GM12891 (cell line): ENCODE results near the gene ARRB2.
A peak's percentile ranks its signal among the peaks of the same experiment; 100 is the strongest.

Experiments
- DNase-seq: peaks from one replicate; pipeline ENCODE4 v3.0.0; 2011; ENCODE audit warnings: low spot score; ENCODE audit not compliant: insufficient read length
- FAIRE-seq: peaks from 2 replicates; lab custom pipeline; 2011; peaks lifted over from hg19 to GRCh38; lab: Jason Lieb, UNC
- PAX5 ChIP-seq: IDR thresholded peaks from 2 replicates; pipeline ENCODE4 v1.6.1; 2011; ENCODE audit warnings: low read length, moderate library complexity, mild to moderate bottlenecking; ENCODE audit not compliant: insufficient read depth, severe bottlenecking
- POLR2A ChIP-seq: IDR thresholded peaks from 2 replicates; pipeline ENCODE4 v1.6.1; 2011; ENCODE audit warnings: low read depth, low read length, control low read depth
- POLR2AphosphoS5 ChIP-seq: IDR thresholded peaks from 2 replicates; pipeline ENCODE4 v1.6.1; 2011; ENCODE audit warnings: low read depth, low read length, control low read depth
- POU2F2 ChIP-seq: IDR thresholded peaks from 2 replicates; pipeline ENCODE4 v1.6.1; 2011; ENCODE audit warnings: low read depth, mild to moderate bottlenecking, control low read depth, low read length, moderate library complexity
- SPI1 ChIP-seq: IDR thresholded peaks from 2 replicates; pipeline ENCODE4 v1.6.1; 2011; ENCODE audit warnings: low read depth, low read length, control low read depth
- TAF1 ChIP-seq: IDR thresholded peaks from 2 replicates; pipeline ENCODE4 v1.6.1; 2011; ENCODE audit warnings: low read depth, low read length, control low read depth

ARRB2 gene

DNA sequence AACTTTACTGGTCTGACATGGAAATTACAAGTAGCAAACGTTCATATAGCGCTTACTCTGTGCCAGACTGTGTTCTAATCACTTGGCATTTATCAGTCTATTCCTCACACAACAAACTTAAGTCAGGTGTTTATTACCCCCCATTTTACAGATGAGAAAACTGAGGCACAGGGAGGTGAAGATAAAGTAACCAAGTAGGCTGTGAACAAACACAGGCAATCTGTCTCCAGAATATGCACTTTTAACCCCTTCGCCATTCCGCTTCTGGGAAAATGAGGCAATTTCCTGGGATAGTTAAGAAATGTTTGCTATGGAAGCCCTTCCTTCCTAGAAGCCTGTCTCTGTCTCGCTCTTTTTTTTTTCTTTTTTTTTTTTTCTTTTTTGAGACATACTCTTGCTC, 41.5 kb downstream of the ARRB2 start:
- FAIRE-seq, result no peak
- TF ChIP-seq POU2F2, result no peak
- no peak for DNase-seq

- TF ChIP-seq POLR2A (no peak), TAF1 (no peak), POU2F2 (no peak), PAX5 (no peak), SPI1 (no peak), POLR2AphosphoS5 (no peak)
- DNase-seq (no peak), FAIRE-seq (no peak)
These were observed 43.0 kb downstream of the ARRB2 start for GRCh38 chr17:4753392-4753791.

- FAIRE-seq (no peak), DNase-seq (no peak)
- no peak for TF ChIP-seq SPI1
These were observed 49.4 kb downstream of the ARRB2 start for GRCh38 chr17:4759776-4760236.

DNA sequence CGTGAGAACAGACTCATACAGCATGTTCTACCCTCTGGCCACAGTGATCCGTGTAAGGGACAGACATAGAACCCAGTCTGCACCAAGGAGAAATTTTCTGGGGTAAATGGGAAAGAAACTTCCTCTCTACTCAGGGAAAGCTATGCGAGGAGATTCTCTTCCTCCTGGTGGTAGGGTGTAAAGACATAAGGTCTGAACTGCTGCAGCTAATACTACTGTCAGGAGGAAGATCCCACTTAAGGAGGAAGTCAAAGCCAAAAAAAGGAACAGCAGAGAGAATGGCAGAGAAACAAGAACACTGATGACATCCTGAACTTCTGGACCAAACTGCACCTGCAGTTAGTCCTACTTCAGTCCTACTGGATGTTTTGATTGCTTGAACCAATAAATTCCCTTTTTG, 54.2 kb downstream of the ARRB2 start:
- DNase-seq (no peak), FAIRE-seq (no peak)
- TF ChIP-seq TAF1, result no peak
- 0 out of 2 replicates have a peak, but pooled peaks have one; percentile 16 for TF ChIP-seq SPI1
- no peak for TF ChIP-seq POLR2AphosphoS5
- no peak for TF ChIP-seq PAX5

DNA sequence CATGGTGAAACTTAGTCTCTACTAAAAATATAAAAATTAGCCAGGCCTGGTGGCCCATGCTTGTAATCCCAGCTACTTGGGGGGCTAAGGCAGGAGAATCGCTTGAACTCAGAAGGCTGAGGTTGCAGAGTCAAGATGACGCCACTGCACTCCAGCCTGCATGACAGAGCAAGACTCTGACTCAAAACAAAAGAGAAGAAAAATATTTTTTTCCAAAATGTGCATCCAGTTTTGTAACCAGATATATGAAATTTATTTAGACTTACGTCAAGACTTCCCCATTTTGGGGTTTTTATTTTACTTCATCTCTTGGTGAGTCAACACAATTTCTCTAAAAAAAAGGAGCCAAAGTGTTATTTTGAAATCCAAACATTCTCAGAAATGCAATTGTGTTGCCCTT, 55.8 kb downstream of the ARRB2 start:
- FAIRE-seq (no peak), DNase-seq (no peak)
- TF ChIP-seq SPI1 (no peak), POU2F2 (no peak), PAX5 (no peak), TAF1 (no peak), POLR2A (no peak), POLR2AphosphoS5 (no peak)

- no peak for DNase-seq
- TF ChIP-seq PAX5, result no peak
- TF ChIP-seq POLR2A, result no peak
- no peak for TF ChIP-seq SPI1
- no peak for TF ChIP-seq POLR2AphosphoS5
- no peak for TF ChIP-seq POU2F2
- TF ChIP-seq TAF1, result no peak
- no peak for FAIRE-seq
These were observed 56.3 kb downstream of the ARRB2 start for GRCh38 chr17:4766723-4767122.

DNA sequence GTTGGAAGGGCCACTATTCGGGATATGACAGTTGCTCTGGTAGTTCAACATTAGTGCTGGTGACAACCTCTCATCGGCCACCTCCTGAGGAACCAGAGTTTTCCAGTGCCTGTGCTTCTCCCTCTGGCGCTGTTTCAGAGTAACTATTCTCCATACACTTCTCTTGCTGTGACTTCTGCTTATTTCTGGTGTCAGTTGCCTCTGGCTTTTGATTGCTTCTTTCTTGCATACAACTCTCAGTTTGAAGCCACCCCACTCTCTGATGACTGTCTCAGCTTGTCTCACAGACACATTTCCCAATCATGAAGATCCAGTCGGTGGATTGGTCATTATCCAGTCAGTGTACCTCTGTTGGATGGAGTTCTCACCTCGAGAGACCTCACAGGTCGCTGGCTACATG, 57.9 kb downstream of the ARRB2 start:
- DNase-seq (no peak), FAIRE-seq (no peak)
- TF ChIP-seq PAX5 (no peak), POLR2AphosphoS5 (no peak), POLR2A (no peak)

- FAIRE-seq (no peak), DNase-seq (no peak)
- TF ChIP-seq PAX5, result no peak
- no peak for TF ChIP-seq POLR2AphosphoS5
- TF ChIP-seq TAF1, result no peak
- no peak for TF ChIP-seq POLR2A
- TF ChIP-seq POU2F2, result no peak
- TF ChIP-seq SPI1, result no peak
These were observed 59.2 kb downstream of the ARRB2 start for GRCh38 chr17:4769628-4770027.
